A673 (cell line): Measurements from ENCODE around the gene HOXD1. TPM values are rescaled to one million over a fixed set of nuclear protein-coding genes. Genes with fewer than 3 reads are reported as not detected.

Experiments
- BruUV-seq: library from RNA; stranded (reverse); fragments of 400-500 nt; replicated peaks from 2 replicates; lab custom pipeline; 2021; lab: Mats Ljungman, UMichigan
- CTCF ChIA-PET: fragments of 300-600 bp; sonication (Branson Sonifier 250); formaldehyde crosslinking; loops from one replicate; lab custom pipeline; 2022; ENCODE audit warnings: antibody characterized with exemption; lab: Charles Lee
- POLR2A ChIA-PET: fragments of 300-600 bp; sonication (Branson Sonifier 250); formaldehyde crosslinking; loops from one replicate; lab custom pipeline; 2022; ENCODE audit warnings: antibody characterized with exemption; ENCODE audit not compliant: low non-redundant PET; lab: Charles Lee
- DNase-seq: peaks from one replicate; pipeline ENCODE4 v3.0.0-alpha.2; 2015; ENCODE audit warnings: low spot score
- H3K27ac ChIP-seq: fragments of 200-600 bp; sonication (generic); 2 replicates; pipeline ENCODE4 v1.5.1; 2016; ENCODE audit warnings: mixed run types, low read depth, mild to moderate bottlenecking, mixed read lengths, antibody characterized with exemption, low read length; ENCODE audit not compliant: poor library complexity, severe bottlenecking
- H3K27me3 ChIP-seq: fragments of 200-600 bp; sonication (generic); replicated peaks from 2 replicates; pipeline ENCODE4 v1.6.1; 2017; ENCODE audit warnings: mixed run types, low read depth, mild to moderate bottlenecking, mixed read lengths, antibody characterized with exemption, low read length; ENCODE audit not compliant: insufficient read depth, poor library complexity
- H3K36me3 ChIP-seq: fragments of 200-600 bp; sonication (generic); 2 replicates; pipeline ENCODE4 v1.6.1; 2016; ENCODE audit warnings: mixed run types, mild to moderate bottlenecking, mixed read lengths, antibody characterized with exemption, low read length; ENCODE audit not compliant: insufficient read depth, poor library complexity, severe bottlenecking
- H3K4me1 ChIP-seq: fragments of 200-600 bp; sonication (generic); 2 replicates; pipeline ENCODE4 v1.6.1; 2017; ENCODE audit warnings: mixed run types, mild to moderate bottlenecking, mixed read lengths, antibody characterized with exemption, low read length; ENCODE audit not compliant: insufficient read depth, poor library complexity, severe bottlenecking
- H3K4me3 ChIP-seq: fragments of 200-600 bp; sonication (generic); 2 replicates; pipeline ENCODE4 v1.5.1; 2016; ENCODE audit warnings: low read depth, mixed run types, mild to moderate bottlenecking, mixed read lengths, low read length; ENCODE audit not compliant: poor library complexity, severe bottlenecking
- H3K9me3 ChIP-seq: fragments of 200-600 bp; sonication (generic); 2 replicates; pipeline ENCODE4 v1.6.1; 2016; ENCODE audit warnings: mixed run types, low read depth, mild to moderate bottlenecking, mixed read lengths, antibody characterized with exemption, low read length; ENCODE audit not compliant: poor library complexity, severe bottlenecking
- EZH2 ChIP-seq: fragments of 200-600 bp; sonication (generic); IDR thresholded peaks from 2 replicates; pipeline ENCODE4 v1.6.1; 2017; ENCODE audit warnings: borderline replicate concordance, low read depth, mild to moderate bottlenecking, mixed read lengths, antibody characterized with exemption, low read length; ENCODE audit not compliant: poor library complexity, severe bottlenecking
- intact Hi-C: fragments of 100-400 bp; cut with micrococcal nuclease; formaldehyde crosslinking; loops from one replicate; pipeline ENCODE4 v1.10.0; 2022; ENCODE audit not compliant: unreplicated experiment
- total RNA-seq: library from RNA; stranded (reverse); gene quantifications from 2 replicates; pipeline ENCODE4 v1.2.3, GENCODE V29; 2021
- TF ChIP-seq, protein P1 (sequence below): fragments of 300-800, 200-600 bp; sonication (generic); conservative IDR thresholded peaks from 2 replicates; pipeline ENCODE4 v1.5.1; 2017; ENCODE audit warnings: low read depth, mild to moderate bottlenecking, antibody characterized with exemption, low read length, moderate library complexity, mixed read lengths

The HOXD1 gene
- total RNA-seq, 1 experiment from 2014 or later, result not detected

DNA sequence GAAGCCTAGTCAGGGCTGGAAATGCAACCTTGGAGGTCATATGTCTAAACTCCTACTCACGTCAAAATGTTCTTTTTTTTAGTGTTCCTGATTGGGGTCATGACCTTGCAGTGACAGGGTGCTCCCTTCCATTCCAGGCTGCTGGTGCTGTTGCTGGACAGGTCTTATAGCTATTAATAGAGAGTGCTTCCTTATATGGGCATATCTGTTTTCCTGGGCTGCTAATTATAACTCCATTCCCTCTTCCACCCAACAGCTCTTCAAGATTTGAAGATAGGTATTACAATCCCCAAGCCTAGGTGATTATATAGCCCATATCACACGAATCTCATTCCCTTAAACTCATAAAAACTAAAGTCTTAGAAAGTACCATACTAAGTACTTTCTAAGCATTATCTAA, 18.8 kb upstream of the HOXD1 start:
- ChIA-PET POLR2A (no interaction called here), CTCF (no interaction called here)
- Histone ChIP-seq H3K4me1 (peaks cover 21% of the 10 kb centered on the region), H3K36me3 (peaks cover 2% of the 10 kb centered on the region), H3K4me3 (no peak overlapping the region), H3K9me3 (no peaks in the 10 kb centered on the region), H3K27ac (no peak overlapping the region), H3K27me3 (no peaks in the 10 kb centered on the region)
- TF ChIP-seq, protein P1, sequence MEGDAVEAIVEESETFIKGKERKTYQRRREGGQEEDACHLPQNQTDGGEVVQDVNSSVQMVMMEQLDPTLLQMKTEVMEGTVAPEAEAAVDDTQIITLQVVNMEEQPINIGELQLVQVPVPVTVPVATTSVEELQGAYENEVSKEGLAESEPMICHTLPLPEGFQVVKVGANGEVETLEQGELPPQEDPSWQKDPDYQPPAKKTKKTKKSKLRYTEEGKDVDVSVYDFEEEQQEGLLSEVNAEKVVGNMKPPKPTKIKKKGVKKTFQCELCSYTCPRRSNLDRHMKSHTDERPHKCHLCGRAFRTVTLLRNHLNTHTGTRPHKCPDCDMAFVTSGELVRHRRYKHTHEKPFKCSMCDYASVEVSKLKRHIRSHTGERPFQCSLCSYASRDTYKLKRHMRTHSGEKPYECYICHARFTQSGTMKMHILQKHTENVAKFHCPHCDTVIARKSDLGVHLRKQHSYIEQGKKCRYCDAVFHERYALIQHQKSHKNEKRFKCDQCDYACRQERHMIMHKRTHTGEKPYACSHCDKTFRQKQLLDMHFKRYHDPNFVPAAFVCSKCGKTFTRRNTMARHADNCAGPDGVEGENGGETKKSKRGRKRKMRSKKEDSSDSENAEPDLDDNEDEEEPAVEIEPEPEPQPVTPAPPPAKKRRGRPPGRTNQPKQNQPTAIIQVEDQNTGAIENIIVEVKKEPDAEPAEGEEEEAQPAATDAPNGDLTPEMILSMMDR, result no peak
- no peak for TF ChIP-seq EZH2
- no TSS peak for BruUV-seq
- DNase-seq, result no peak
- intact Hi-C loops, result no loop called here

DNA sequence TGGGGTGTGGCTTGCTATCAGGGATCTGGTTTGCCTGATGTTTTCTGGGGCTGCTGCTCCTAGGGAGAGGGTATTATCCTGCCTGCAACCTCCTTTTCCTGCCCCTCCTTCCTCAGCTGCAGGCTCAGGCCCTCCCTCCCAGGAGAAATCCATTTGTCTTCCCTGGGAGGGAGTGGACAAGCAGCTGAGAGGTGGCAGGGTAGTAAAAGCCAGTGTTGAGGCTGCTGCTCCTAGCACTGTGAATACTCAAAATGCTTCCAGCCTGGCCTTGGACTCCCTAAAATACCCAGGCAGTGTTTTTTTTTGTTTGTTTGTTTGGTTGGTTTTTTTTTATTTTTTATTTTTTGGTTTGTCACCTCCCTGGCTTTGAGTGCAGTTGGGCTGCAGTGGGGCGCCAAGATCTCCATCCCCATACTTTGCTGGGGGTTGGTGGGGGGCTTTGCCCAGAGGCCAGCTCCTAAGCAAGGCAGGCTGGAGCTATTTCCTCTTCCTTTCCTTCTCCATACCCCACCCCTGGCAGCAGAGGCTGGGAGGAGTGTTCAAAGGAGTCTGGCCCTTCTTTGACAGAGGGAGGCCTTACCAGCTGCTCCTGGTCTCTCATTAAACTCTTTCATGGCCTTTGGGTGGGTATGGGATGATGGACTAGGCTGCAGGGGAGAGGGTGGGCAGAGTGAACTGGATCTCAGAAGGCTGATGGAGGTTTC, 17.7 kb upstream of the HOXD1 start:
- TF ChIP-seq, protein P1, result no peak
- TF ChIP-seq EZH2, result no peak
- Histone ChIP-seq H3K27me3 (no peaks in the 10 kb centered on the region), H3K4me3 (no peak overlapping the region), H3K9me3 (no peaks in the 10 kb centered on the region), H3K27ac (peak overlapping the region; percentile 37), H3K36me3 (no peaks in the 10 kb centered on the region), H3K4me1 (peaks cover 31% of the 10 kb centered on the region)
- BruUV-seq, result no TSS peak
- no peak for DNase-seq
- CTCF ChIA-PET, result interaction anchor here (0.9 kb wide), 1 partner anchor 284 kb away, joined by 3 read pairs; no protein-coding TSS in a partner anchor
- POLR2A ChIA-PET, result no interaction called here
- intact Hi-C loops, result no loop called here

DNA sequence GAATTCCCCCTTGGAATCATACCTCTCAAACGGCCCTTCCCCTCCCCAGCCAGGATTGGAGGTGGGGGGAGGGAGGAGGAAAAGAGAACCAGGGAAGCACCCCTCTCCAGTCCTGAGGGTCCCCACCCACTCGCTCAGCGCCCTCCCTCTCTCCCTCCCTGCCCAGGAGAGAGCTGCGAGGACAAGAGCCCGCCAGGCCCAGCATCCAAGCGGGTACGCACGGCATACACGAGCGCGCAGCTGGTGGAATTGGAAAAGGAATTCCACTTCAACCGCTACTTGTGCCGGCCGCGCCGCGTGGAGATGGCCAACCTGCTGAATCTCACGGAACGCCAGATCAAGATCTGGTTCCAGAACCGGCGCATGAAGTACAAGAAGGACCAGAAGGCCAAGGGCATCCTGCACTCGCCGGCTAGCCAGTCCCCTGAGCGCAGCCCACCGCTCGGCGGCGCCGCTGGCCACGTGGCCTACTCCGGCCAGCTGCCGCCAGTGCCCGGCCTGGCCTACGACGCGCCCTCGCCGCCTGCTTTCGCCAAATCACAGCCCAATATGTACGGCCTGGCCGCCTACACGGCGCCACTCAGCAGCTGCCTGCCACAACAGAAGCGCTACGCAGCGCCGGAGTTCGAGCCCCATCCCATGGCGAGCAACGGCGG, 17.0 kb upstream of the HOXD1 start:
- intact Hi-C loops, result no loop called here
- TF ChIP-seq, protein P1, result no peak
- TF ChIP-seq EZH2, result no peak
- no peaks in the 10 kb centered on the region for H3K36me3 ChIP-seq
- DNase-seq, result no peak
- no peak overlapping the region for H3K4me3 ChIP-seq
- ChIA-PET POLR2A (no interaction called here), CTCF (interaction anchor here (0.9 kb wide), 1 partner anchor 284 kb away, joined by 3 read pairs; no protein-coding TSS in a partner anchor)
- no peak overlapping the region for H3K27ac ChIP-seq
- no peaks in the 10 kb centered on the region for H3K9me3 ChIP-seq
- H3K27me3 ChIP-seq, result no peaks in the 10 kb centered on the region
- H3K4me1 ChIP-seq, result peaks cover 37% of the 10 kb centered on the region
- BruUV-seq, result no TSS peak
